Measurements from ENCODE around the gene BICDL2. TPM values are rescaled to one million over a fixed set of nuclear protein-coding genes. Genes with fewer than 3 reads are reported as not detected.

The BICDL2 gene
- total RNA-seq, 1 donor from 2014 or later = 0.05 TPM

Other genes starting within 250 kb of the BICDL2 start
- gene PRSS33, start 249.4 kb downstream of the BICDL2 start, total RNA-seq = not detected
- gene PRSS41, start 238.5 kb downstream of the BICDL2 start, total RNA-seq = not detected
- gene PRSS21, start 219.7 kb downstream of the BICDL2 start, total RNA-seq = not detected
- 0.27 TPM for gene ZG16B, start 206.6 kb downstream of the BICDL2 start, total RNA-seq
- gene PRSS22, start 178.8 kb downstream of the BICDL2 start, total RNA-seq = not detected
- 23.2 TPM for gene FLYWCH2, start 153.7 kb downstream of the BICDL2 start, total RNA-seq
- gene FLYWCH1, start 125.0 kb downstream of the BICDL2 start, total RNA-seq = 35.7 TPM
- not detected for gene KREMEN2, start 72.7 kb downstream of the BICDL2 start, total RNA-seq
- 9.2 TPM for gene PAQR4, start 67.6 kb downstream of the BICDL2 start, total RNA-seq
- 1.3 TPM for gene PKMYT1, start 56.5 kb downstream of the BICDL2 start, total RNA-seq
- 1.2 TPM for gene CLDN9, start 24.0 kb downstream of the BICDL2 start, total RNA-seq
- not detected for gene CLDN6, start 18.8 kb downstream of the BICDL2 start, total RNA-seq
- 66.2 TPM for gene TNFRSF12A, start 16.6 kb downstream of the BICDL2 start, total RNA-seq
- 48.5 TPM for gene HCFC1R1, start 13.0 kb downstream of the BICDL2 start, total RNA-seq
- gene THOC6, start 12.9 kb downstream of the BICDL2 start, total RNA-seq = 9.1 TPM
- 1.2 TPM for gene MMP25, start 9.6 kb upstream of the BICDL2 start, total RNA-seq
- gene IL32, start 28.7 kb upstream of the BICDL2 start, total RNA-seq = 36.3 TPM
- gene ZSCAN10, start 62.4 kb upstream of the BICDL2 start, total RNA-seq = not detected
- 8.0 TPM for gene ZNF205, start 75.6 kb upstream of the BICDL2 start, total RNA-seq
- 6.2 TPM for gene ZNF213, start 98.1 kb upstream of the BICDL2 start, total RNA-seq
- gene OR1F1, start 151.3 kb upstream of the BICDL2 start, total RNA-seq = not detected
- gene ZNF200, start 198.2 kb upstream of the BICDL2 start, total RNA-seq = 5.8 TPM
- gene MEFV, start 219.7 kb upstream of the BICDL2 start, total RNA-seq = 0.49 TPM
- gene ZNF263, start 246.5 kb upstream of the BICDL2 start, total RNA-seq = 9.9 TPM